SK-N-SH (cell line): Measurements from ENCODE around the gene UNC5B. TPM values are rescaled to one million over a fixed set of nuclear protein-coding genes. Genes with fewer than 3 reads are reported as not detected.

ENCODE experiments used
- CTCF ChIA-PET: fragments of 300-600, 350-600 bp; formaldehyde crosslinking; extraction: SDS; loops from one replicate; lab custom pipeline; 2021; lab: Yijun Ruan, JAX
- POLR2A ChIA-PET: fragments of 350-600 bp; sonication (Branson Sonifier 250); formaldehyde crosslinking; extraction: SDS; loops from one replicate; lab custom pipeline; 2020; ENCODE audit warnings: antibody characterized with exemption, inconsistent platforms; lab: Yijun Ruan, JAX
- DNase-seq: peaks from one replicate; pipeline ENCODE4 v3.0.0; 2012
- H2AFZ ChIP-seq: fragments of 200-600 bp; sonication (generic); 2 replicates; pipeline ENCODE4 v1.8.1; 2016; ENCODE audit warnings: antibody characterized with exemption, mild to moderate bottlenecking, low read depth
- H3F3A ChIP-seq: fragments of 200-600 bp; sonication (generic); replicated peaks from 2 replicates; pipeline ENCODE3; 2016; ENCODE audit warnings: antibody characterized with exemption, mild to moderate bottlenecking; ENCODE audit not compliant: insufficient read depth
- H3K27ac ChIP-seq, 2 experiments: fragments of 200-500 bp in 1 of 2; fragments of 200-600 bp in 1 of 2; sonication (Bioruptor generic) in 1 of 2; sonication (generic), shearing (Covaris generic) in 1 of 2; 2 replicates each; pipeline versions ENCODE4 v1.5.1 to v1.6.1; 2014 to 2016; ENCODE audit warnings: low read depth in 2 of 2, inconsistent platforms in 1 of 2, low read length in 1 of 2, mild to moderate bottlenecking in 1 of 2, mixed read lengths in 1 of 2
- H3K27me3 ChIP-seq: fragments of 200-600 bp; sonication (generic), shearing (Covaris generic); 2 replicates; pipeline ENCODE4 v1.6.1; 2016; ENCODE audit warnings: mixed run types; ENCODE audit not compliant: insufficient read depth
- H3K36me3 ChIP-seq, 2 experiments: fragments of 200-500 bp in 1 of 2; fragments of 200-600 bp in 1 of 2; sonication (Bioruptor generic) in 1 of 2; sonication (generic) in 1 of 2; replicated peaks in 1 of 2; 2 replicates each; pipeline versions ENCODE3 to v1.5.1; 2014 to 2016; ENCODE audit warnings: low read length in 1 of 2, mild to moderate bottlenecking in 1 of 2; ENCODE audit not compliant: insufficient read depth in 2 of 2, control insufficient read depth in 1 of 2
- H3K4me1 ChIP-seq, 2 experiments: fragments of 200-500 bp in 1 of 2; fragments of 200-600 bp in 1 of 2; sonication (Bioruptor generic) in 1 of 2; sonication (generic), shearing (Covaris generic) in 1 of 2; 2 replicates each; pipeline versions ENCODE4 v1.5.1 to v1.6.1; 2014 to 2016; ENCODE audit warnings: low read depth in 1 of 2, low read length in 1 of 2, mixed run types in 1 of 2; ENCODE audit not compliant: insufficient read depth in 2 of 2, control insufficient read depth in 1 of 2
- H3K4me2 ChIP-seq: fragments of 200-600 bp; sonication (generic), shearing (Covaris generic); 2 replicates; pipeline ENCODE4 v1.6.1; 2017; ENCODE audit warnings: mixed run types
- H3K4me3 ChIP-seq, 2 experiments: fragments of 200-500 bp in 1 of 2; fragments of 200-600 bp in 1 of 2; sonication (Bioruptor generic) in 1 of 2; sonication (generic), shearing (Covaris generic) in 1 of 2; 2 replicates each; pipeline versions ENCODE4 v1.5.1 to v1.8.1; 2014 to 2016; ENCODE audit warnings: low read depth in 2 of 2, inconsistent platforms in 1 of 2, low read length in 1 of 2, mild to moderate bottlenecking in 1 of 2, mixed read lengths in 1 of 2, moderate library complexity in 1 of 2
- H3K79me2 ChIP-seq: fragments of 200-600 bp; sonication (generic); 2 replicates; pipeline ENCODE4 v1.8.1; 2017; ENCODE audit warnings: mild to moderate bottlenecking; ENCODE audit not compliant: insufficient read depth
- H3K9ac ChIP-seq: fragments of 200-600 bp; sonication (generic); 2 replicates; pipeline ENCODE4 v1.6.1; 2017; ENCODE audit warnings: mixed run types
- H3K9me2 ChIP-seq: fragments of 200-600 bp; sonication (generic); 2 replicates; pipeline ENCODE4 v1.6.1; 2017; ENCODE audit warnings: mixed run types
- H3K9me3 ChIP-seq: fragments of 200-600 bp; sonication (generic); 2 replicates; pipeline ENCODE4 v1.6.1; 2017; ENCODE audit warnings: mixed run types, mild to moderate bottlenecking, moderate library complexity
- H4K20me1 ChIP-seq: fragments of 200-600 bp; sonication (generic); 2 replicates; pipeline ENCODE4 v1.6.1; 2017; ENCODE audit warnings: mild to moderate bottlenecking, mixed run types; ENCODE audit not compliant: insufficient read depth
- CHD2 ChIP-seq: fragments of 150-350 bp; IDR thresholded peaks from 2 replicates; pipeline ENCODE4 v1.6.1; 2018; ENCODE audit warnings: low read length; ENCODE audit not compliant: partially characterized antibody
- CTCF ChIP-seq: fragments of 200-600 bp; sonication (generic); IDR thresholded peaks from 2 replicates; pipeline ENCODE4 v1.6.1; 2017; ENCODE audit warnings: antibody characterized with exemption, mild to moderate bottlenecking, moderate library complexity
- ELF1 ChIP-seq: IDR thresholded peaks from 2 replicates; pipeline ENCODE4 v1.4.0; 2012
- EP300 ChIP-seq, 2 experiments: IDR thresholded peaks; 2 replicates each; pipeline versions ENCODE4 v1.4.0 to v1.6.1; 2012; ENCODE audit warnings: borderline replicate concordance in 1 of 2, low read depth in 1 of 2, low read length in 1 of 2
- EZH2phosphoT487 ChIP-seq: fragments of 200-600 bp; sonication (generic); IDR thresholded peaks from 2 replicates; pipeline ENCODE4 v1.6.1; 2017; ENCODE audit warnings: low read depth, mixed run types, mild to moderate bottlenecking, antibody characterized with exemption, moderate library complexity, borderline replicate concordance
- FOSL2 ChIP-seq: IDR thresholded peaks from 2 replicates; pipeline ENCODE4 v1.4.0; 2012; ENCODE audit warnings: low read depth, mild to moderate bottlenecking, moderate library complexity, borderline replicate concordance
- FOXM1 ChIP-seq: IDR thresholded peaks from 2 replicates; pipeline ENCODE4 v1.4.0; 2012; ENCODE audit warnings: low read depth, mild to moderate bottlenecking
- GABPA ChIP-seq: IDR thresholded peaks from 2 replicates; pipeline ENCODE4 v1.4.0; 2012; ENCODE audit warnings: low read depth, mild to moderate bottlenecking
- IRF3 ChIP-seq: fragments of 150-350 bp; IDR thresholded peaks from 2 replicates; pipeline ENCODE4 v1.6.1; 2016; ENCODE audit warnings: mild to moderate bottlenecking, low read depth, low read length
- MXI1 ChIP-seq: IDR thresholded peaks from 2 replicates; pipeline ENCODE4 v1.6.1; 2012; ENCODE audit warnings: mild to moderate bottlenecking, low read depth, low read length, improper control_type of control experiment
- NFIC ChIP-seq: IDR thresholded peaks from 2 replicates; pipeline ENCODE4 v1.4.0; 2012; ENCODE audit warnings: borderline replicate concordance
- RAD21 ChIP-seq: IDR thresholded peaks from 2 replicates; pipeline ENCODE4 v1.6.1; 2012; ENCODE audit warnings: mild to moderate bottlenecking, low read length
- RCOR1 ChIP-seq: fragments of 150-350 bp; IDR thresholded peaks from 2 replicates; pipeline ENCODE4 v1.6.1; 2017; ENCODE audit warnings: antibody characterized with exemption, low read length
- REST ChIP-seq: IDR thresholded peaks from 2 replicates; pipeline ENCODE4 v1.6.1; 2012; ENCODE audit warnings: mild to moderate bottlenecking, low read depth, low read length, moderate library complexity
- RFX5 ChIP-seq: IDR thresholded peaks from 2 replicates; pipeline ENCODE4 v1.6.1; 2012; ENCODE audit warnings: mild to moderate bottlenecking, improper control_type of control experiment, low read length
- RXRA ChIP-seq: IDR thresholded peaks from 2 replicates; pipeline ENCODE4 v1.4.0; 2012; ENCODE audit warnings: low read depth, mild to moderate bottlenecking, borderline replicate concordance
- TCF12 ChIP-seq: IDR thresholded peaks from 2 replicates; pipeline ENCODE4 v1.4.0; 2012
- USF2 ChIP-seq: fragments of 150-350 bp; IDR thresholded peaks from 2 replicates; pipeline ENCODE4 v1.6.1; 2017; ENCODE audit warnings: antibody characterized with exemption, low read length, low read depth, borderline replicate concordance
- YY1 ChIP-seq: IDR thresholded peaks from 2 replicates; pipeline ENCODE4 v1.4.0; 2012; ENCODE audit warnings: low read depth, mild to moderate bottlenecking
- ZBTB33 ChIP-seq: IDR thresholded peaks from 2 replicates; pipeline ENCODE4 v1.4.0; 2012; ENCODE audit warnings: low read depth, borderline replicate concordance
- WGBS: methylation state at CpG from one replicate; pipeline ENCODE4 v1.1.6; 2017; ENCODE audit warnings: low lambda C conversion rate; 5-methylcytosine and 5-hydroxymethylcytosine counted together
- polyA plus RNA-seq, 3 experiments: library from polyadenylated mRNA; depleted of rRNA; stranded (reverse); fragments of >200 nt; gene quantifications; 2 replicates each; pipeline ENCODE4 v1.2.3, GENCODE V29; 2012

Gene UNC5B
- polyA plus RNA-seq, 1 of the 3 experiments (the other 2 are of a cell fraction), result 13.8 TPM

- TF ChIP-seq ZBTB33, result no peak
- TF ChIP-seq TCF12, result peak; percentile 64
- TF ChIP-seq CTCF, result no peak; the same call in 1 of the 2 replicates
- TF ChIP-seq EP300 (IDR thresholded peaks at IDR 0.05; ENCODE audit: borderline replicate concordance in 1 of 2, low read depth in 1 of 2, low read length in 1 of 2), result peak in 1 of 2 experiments; percentile 53; a peak in 1 of 4 replicates
- 0 out of 2 replicates have a peak, but pooled peaks have one; percentile 18 for TF ChIP-seq GABPA
- no peak for TF ChIP-seq EZH2phosphoT487
- peak; percentile 82 for TF ChIP-seq NFIC
Observed at GRCh38 chr10:71260622-71261325, 48.4 kb downstream of the UNC5B start (continued).

- Histone ChIP-seq H3K79me2 (peaks cover 83% of the 10 kb centered on the region), H3K4me3 (no peak overlapping the region), H2AFZ (no peak overlapping the region), H3K27me3 (no peaks in the 10 kb centered on the region), H3K9me3 (no peaks in the 10 kb centered on the region), H3K9me2 (no peaks in the 10 kb centered on the region), H4K20me1 (peaks cover 17% of the 10 kb centered on the region; the same call in 1 of the 2 replicates), H3K4me1 (peaks cover 47 to 95% of the 10 kb centered on the region in 2 experiments), H3F3A (peaks cover 16% of the 10 kb centered on the region), H3K36me3 (peaks cover 0 to 2% of the 10 kb centered on the region in 2 experiments), H3K9ac (no peak overlapping the region), H3K27ac (peak overlapping the region in 1 of 2 experiments; percentile 94; a peak in 2 of 4 replicates), H3K4me2 (no peak overlapping the region; the same call in 1 of the 2 replicates)
- CTCF ChIA-PET, result interaction anchor here (2.5 kb wide), 1 partner anchor 17 kb away, joined by 7 read pairs; no protein-coding TSS in a partner anchor
- WGBS, result 86% methylated on average over 8 of the region's 8 CpGs
- no peak for DNase-seq
- POLR2A ChIA-PET, result no interaction called here
- TF ChIP-seq EP300 (IDR thresholded peaks at IDR 0.05; ENCODE audit: borderline replicate concordance in 1 of 2, low read depth in 1 of 2, low read length in 1 of 2) (no peak), NFIC (no peak), USF2 (no peak), IRF3 (no peak), CHD2 (no peak), FOXM1 (no peak), TCF12 (no peak), GABPA (no peak), REST (no peak), ELF1 (no peak), RAD21 (no peak), RCOR1 (no peak), RFX5 (no peak), YY1 (no peak), FOSL2 (no peak), RXRA (no peak), MXI1 (no peak)
Observed at GRCh38 chr10:71262027-71262426, 49.7 kb downstream of the UNC5B start.
